GM19395 (cell line): ENCODE data around the gene CTU2.

Source experiments
- ATAC-seq: cut with Tn5 transposase; IDR thresholded peaks from one replicate; pipeline ENCODE4 v1.9.1; 2021; ENCODE audit warnings: mild to moderate bottlenecking, moderate library complexity; ENCODE audit not compliant: unreplicated experiment

Gene CTU2

DNA sequence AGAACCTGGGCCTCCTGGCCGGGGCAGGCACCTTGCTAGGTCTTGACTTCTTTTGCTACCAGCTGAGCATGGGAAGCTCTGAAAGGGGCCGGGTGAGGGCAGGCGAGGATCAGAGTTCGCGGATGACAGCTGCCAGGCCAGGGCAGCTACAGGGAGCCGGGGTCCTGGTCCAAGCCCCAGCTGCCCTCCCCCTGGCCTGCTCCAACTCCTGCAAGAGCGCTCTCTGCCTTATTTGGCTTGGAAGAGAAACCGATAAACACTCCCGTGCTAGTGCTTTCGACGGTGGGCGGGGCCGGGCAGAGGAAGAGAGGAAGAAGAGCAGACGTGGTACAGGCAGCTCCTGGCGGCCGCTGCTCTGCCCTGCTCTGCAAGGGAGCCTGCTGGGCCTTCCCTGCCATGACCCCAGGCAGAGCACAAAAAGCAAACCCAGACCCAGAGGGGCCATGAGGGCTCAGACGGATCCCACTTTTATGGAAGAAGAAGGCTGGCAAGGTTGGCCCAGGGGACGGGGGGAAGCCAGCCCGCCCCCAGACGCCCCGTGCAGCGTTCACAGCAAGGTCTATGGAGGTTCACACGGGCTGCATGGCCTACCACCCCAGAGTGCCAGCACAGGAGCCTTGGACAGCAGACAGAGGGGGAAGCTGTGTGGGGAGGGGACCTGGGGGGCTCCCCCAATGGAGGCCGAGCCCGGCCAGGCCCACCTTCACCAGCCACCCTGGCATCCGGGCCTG is 53.1 kb downstream of the CTU2 start:
- ATAC-seq = no peak

DNA sequence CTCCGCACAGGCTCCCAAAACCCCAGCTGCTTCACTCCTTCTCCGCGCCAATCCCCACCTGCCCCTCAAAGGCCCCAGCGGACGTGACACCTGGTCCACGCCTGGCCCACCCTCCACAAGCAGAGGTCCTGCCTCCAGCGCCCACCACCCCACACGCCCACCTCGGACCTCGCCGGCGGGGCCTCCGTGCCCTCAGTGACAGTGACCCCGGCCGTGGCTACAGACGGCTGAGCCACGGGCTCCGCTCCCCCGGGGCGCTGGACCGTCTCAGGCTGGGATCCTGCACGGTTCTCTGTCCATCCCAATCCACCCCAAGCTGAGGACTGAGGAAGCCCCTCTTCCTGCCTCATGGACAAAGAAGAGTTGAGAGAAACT is 53.7 kb downstream of the CTU2 start:
- no peak for ATAC-seq

DNA sequence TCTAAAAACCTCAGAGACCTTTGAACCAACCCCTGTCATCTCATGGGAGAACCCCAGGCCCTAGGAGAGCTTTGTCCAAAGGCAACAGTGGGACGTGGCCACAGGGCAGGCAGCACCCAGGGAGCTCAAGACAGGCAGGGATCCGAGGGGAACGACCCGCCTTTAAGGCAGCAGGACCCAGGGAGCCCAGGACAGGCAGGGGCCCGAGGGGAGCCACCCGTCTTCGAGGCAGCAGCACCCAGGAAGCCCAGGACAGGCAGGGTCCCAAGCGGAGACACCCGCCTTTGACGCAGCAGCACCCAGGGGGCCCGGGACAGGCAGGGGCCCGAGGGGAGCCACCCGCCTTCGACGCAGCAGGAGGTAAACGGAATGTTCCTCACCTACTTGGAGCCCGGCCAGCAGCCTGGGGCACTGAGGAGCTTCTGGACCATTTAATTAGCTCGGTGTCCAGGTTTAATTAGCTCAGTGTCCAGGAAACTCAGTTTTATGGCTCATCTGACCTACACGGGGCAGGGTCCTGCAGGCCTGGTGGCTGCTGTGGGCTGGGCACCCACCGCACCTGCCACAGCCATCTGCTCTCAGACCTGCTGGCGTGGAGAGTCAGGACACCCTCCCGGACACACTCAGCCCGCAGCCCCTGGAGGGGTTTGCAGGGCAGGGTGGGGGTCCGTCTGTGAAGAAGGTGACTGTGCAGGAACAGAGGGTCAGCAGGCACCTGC is 54.3 kb downstream of the CTU2 start:
- no peak for ATAC-seq

DNA sequence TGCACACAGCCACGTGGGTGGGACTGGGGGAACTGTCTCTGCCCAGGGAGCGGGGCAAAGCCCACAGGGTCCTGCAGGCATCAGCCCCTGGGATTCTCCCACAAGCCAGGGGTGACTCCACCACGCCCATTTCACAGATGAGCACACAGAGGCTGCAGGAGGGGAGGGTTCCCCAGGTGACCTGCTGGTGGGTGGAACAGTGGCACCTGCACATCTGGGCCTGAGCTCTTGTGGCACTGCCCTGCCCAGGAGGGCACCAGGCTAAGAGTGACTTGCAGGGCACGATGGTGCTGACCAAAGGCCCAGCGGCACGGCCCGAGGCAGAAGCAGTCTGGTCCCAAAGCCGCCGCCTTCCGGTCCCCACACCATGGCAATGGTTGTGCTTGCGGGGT is 54.8 kb downstream of the CTU2 start:
- ATAC-seq = no peak

DNA sequence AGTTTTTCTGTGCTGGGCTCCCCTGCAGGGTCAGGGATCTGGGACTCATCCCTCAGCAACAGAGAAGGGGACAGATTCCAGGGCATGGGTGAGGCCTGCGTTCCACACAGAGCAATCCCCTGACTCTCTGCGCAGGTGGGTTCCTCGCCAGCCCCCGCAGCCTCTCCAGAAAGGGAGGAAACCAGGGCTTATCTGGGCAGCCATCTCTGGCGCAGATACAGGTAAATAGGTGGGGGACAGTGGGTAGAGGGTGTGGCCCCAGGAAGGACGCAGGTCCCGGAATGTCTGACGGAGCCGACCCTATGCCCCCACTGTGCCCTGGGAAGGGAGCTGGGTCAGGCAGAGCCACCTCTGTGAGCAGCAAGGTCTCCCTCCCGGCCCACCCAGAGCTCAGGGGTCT is 55.5 kb downstream of the CTU2 start:
- ATAC-seq = no peak

DNA sequence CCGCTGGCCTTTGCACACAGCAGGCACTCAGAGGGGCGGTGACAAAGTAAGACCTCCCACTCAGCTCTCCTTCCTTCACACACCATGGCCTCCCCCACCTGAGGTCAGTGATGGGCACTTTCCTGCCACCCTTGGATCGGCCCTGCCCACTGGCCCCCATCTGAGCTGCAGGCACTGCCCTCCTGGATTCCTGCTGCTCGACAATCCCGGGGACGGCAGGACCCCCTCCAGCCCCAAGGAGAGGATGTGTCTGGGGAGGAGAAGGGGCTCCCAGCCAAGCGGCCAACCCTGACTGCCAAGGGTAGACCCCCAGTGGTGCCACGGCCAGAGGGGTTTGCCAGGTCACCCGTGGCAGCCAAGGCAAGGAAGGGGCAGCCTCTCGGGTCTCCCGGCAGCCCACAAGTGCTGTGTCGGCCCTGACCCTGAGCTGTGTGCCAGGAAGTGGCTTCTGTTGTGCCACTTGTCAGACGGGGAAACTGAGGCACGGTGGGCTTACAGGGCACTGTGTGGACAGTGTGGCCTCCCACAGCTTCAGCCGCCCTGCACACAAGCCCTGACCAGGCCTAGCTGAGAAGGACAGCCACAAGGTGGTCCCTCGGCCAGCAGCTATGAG is 56.1 kb downstream of the CTU2 start:
- ATAC-seq = no peak

DNA sequence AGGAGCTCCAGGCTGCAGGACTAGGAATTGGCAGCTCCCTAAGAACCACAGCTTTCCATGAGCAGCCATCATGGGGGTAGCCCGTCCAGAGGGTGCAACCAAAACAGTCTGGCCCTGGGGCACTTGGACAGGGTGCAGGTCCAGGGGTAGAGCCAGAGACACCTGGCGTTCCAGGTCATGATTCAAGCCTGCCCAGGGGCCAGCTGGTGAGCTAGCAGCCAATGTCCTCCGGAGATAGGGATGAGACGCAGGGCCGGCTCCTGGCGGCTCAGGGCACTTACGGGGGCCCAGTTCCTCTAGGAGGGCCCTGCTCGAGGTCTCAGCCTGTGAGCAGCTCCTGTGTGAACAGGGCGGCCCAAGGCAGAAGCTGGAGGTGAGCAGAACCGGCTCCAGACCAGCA is 56.6 kb downstream of the CTU2 start:
- no peak for ATAC-seq

DNA sequence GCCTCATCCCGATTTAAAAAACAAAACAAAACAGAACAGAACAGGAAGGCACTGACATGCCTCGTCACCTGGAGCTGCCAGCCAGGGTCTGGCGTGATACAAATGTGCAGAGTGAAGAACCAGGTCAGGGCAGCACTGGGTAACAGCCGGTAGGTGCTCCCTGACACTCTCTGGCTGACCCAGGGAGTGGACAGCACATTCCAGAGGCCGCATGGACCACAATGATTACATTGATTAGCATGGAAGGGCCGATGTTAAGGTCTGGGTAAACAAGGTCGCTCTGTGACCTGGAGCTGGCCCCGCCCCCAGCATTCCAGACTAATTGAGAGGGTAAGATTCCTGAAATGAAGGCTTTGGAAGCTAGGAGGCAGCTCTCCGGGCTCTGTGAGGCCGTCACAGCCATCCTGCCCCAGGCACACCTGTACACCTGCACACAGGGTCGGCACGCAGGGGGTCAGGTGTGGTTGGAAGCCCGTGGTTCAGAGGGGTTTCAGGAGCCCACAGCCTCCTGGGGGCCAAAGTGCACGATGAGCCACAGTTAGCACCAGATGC is 57.3 kb downstream of the CTU2 start:
- ATAC-seq = no peak

DNA sequence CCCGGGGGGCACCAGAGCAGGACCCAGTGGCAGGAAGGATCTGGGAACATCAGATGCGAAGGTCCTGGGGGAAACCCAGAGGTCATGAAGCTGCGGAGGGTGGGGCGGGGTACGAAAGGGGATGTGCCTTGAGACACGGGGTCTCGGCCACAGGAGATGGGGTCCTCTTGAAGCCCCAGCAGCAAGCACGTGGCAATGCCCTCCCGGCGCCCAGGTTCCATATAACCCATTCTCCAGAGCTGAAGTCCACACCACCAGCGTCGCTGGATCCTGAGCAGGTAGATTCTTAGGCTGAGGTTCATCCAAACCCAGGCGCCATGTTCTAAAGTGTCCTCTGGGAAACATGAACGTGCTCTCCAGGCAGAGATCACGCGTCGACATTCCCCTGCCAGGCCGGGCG is 57.8 kb downstream of the CTU2 start:
- ATAC-seq = no peak

DNA sequence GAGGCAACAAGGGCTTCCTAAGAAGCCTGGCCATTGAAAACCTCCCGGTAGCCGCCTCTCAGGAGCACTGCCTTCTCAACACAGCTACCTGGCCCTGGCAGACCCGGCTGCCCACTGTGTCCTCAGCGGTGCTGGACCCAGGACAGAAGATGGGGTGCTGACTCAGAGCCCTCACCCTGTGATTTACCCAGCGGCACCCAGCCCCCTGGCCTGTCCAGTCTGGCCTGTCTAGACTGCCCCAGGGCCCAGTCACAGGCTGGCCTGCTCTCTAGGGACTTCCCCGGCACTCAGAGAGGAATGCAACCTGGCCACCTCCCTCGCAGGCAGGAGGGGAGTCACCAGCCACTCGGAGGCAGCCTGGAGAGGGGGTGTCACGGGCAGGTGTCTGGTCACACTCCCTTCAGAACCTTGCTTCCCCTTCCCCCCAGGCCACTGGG is 58.6 kb downstream of the CTU2 start:
- no peak for ATAC-seq
